Femur (tissue), 1 donor: ENCODE measurements around the gene GREB1.
"Not testable (repeated sequence)": the region's sequence is repeated elsewhere in the genome, so short reads cannot be mapped to it uniquely, and the experiment has no call there.

ENCODE experiments used
- DNase-seq: peaks from one replicate; pipeline ENCODE4 v3.0.0-alpha.2; 2017

Gene GREB1

GRCh38 chr2:11646530-11646929 is 112.7 kb downstream of the GREB1 start:
- no peak for DNase-seq

- DNase-seq: no peak
These were observed 114.2 kb downstream of the GREB1 start for GRCh38 chr2:11647834-11648600.

GRCh38 chr2:11649093-11649492 is 115.2 kb downstream of the GREB1 start:
- DNase-seq: no peak

DNA sequence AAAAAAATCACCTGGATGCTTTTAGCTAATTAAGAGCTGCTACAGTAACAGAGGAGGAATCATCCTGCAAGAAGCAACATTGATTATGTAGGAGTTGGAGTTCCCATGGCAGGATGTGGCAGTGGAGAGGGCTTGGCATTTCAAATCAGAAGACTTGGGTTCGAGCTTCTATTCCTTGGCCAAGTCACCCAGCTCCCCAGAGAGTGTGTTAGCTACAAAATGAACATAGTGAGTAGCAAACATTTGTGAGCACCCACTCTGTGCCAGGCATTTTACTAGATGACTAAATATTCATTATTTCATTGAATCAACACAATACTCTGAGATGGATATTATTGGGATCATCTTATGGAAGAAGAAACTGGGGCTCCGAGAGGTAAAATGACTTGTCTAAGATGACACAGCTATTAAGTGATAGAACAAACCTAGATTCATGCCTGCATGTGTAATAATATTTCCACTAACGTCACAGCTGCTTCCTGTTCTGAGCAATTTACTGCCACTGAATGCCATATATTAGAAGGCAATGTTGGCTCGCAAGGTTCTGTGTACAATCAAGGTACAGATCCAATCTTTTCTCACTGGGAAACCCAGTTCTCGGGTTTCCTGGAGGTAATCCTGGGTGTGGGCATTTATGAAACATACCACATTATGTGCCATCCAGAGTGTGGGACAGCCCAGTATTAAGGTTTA is 118.2 kb downstream of the GREB1 start:
- DNase-seq: no peak

- DNase-seq: no peak
These were observed 118.7 kb downstream of the GREB1 start for GRCh38 chr2:11652553-11652952.

- no peak for DNase-seq
These were observed 121.7 kb downstream of the GREB1 start for GRCh38 chr2:11655495-11655894.

DNA sequence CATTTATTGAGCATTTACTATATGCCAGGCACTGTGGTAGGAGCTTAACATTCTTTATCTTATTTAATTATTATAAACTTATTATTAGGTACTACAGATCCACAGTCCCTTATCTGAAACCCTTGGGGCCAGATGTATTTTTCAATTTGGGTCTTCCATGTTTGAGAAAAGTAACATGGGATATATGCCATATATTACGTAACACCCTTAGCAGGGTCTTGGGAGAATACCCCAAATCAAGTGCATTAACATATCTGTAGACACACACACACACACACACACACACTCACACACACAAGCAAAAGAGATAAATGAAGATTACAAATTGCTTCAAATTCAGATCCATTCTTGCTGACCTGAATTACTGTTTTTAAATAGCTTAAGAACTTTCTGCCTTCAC is 122.4 kb downstream of the GREB1 start:
- no peak for DNase-seq

DNA sequence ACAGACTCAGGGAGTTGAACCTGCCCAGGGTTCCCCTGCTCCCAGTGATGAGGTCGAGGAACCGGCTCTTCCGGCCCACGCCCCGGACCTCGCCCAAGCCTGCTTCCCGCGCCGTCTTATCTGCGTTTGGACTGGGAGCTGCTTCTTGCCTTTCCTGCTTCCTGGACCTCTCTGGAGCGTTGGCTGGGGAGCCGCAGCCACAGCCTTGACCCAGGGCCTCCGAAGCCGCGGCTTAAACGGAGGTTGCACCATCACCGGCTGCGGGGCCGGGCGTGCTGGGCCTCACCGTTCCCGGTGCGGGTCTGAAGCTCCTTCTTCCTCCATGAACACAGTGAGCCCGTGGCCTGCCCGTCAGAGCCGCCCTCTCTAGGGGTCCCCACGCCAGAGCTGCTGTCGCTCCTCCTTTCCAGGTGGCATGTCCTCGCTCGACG is 122.8 kb downstream of the GREB1 start:
- DNase-seq: no peak

GRCh38 chr2:11657195-11657594 is 123.3 kb downstream of the GREB1 start:
- DNase-seq: no peak

DNA sequence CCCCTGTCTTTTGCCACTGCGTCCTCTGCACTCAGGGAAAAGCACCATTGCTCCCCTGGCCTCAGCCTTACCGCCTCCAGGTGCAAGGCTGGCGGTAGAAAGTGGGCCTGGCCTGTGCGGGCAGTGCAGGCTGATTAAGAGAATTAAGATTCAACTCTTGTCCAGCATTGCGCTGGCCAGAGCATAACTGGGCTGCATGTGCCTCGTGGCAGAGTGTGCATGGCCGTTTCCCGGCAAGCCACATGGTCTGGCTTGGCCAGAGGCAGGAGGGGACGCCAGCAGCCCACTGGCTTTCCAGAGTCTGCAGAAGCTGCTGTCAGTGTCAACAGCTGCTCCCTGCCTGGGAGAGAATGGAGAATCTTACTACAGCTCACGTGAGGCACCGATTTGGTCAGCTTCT is 123.8 kb downstream of the GREB1 start:
- DNase-seq: no peak

DNA sequence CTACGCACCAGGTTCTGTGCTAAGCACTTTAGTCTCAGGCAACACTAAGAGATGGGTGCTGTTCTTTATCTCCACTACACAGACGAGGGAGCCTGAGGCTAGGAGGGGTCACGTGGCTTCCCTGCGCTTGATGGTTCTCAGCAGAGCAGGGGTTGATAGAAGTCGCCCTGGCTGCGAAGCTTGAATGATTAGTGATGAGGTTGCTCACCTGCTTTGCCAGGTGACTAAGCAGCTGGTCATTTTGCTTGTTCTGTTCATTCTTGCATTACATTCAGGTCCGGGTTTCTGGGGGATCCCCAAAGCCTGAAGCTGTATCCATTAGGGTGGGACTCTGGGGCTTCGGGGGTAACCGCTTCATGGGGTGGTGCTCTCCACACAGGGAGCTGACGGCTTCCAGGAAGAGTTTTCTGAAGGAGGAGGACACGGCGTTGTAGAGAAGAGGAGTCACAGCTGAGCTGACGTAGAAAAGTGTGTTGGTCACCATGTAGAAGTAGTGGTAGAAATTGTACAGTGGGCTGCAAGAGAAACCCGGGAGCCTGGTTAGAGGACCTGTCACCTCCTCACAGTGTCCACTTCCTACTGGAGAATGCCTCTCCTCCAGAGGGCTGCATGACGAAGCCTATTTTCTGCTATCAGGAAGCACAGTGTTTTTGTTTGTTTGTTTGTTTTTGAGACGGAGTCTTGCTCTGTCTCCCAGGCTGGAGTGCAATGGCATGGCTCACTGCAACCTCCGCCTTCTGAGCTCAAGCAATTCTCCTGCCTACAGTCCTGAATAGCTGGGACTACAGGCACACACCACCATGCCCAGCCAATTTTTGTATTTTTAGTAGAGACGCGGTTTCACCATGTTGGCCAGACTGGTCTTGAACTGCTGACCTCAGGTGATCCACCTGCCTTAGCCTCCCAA is 124.6 kb downstream of the GREB1 start:
- DNase-seq: no peak

GRCh38 chr2:11659115-11659475 is 125.2 kb downstream of the GREB1 start:
- no peak for DNase-seq

- no peak for DNase-seq
These were observed 126.0 kb downstream of the GREB1 start for GRCh38 chr2:11659851-11660250.

GRCh38 chr2:11660396-11660795 is 126.6 kb downstream of the GREB1 start:
- not testable (repeated sequence) for DNase-seq

GRCh38 chr2:11661891-11662435 is 128.1 kb downstream of the GREB1 start:
- no peak for DNase-seq

- no peak for DNase-seq
These were observed 129.0 kb downstream of the GREB1 start for GRCh38 chr2:11662882-11663281.

- DNase-seq: no peak
These were observed 129.6 kb downstream of the GREB1 start for GRCh38 chr2:11663427-11663826.

DNA sequence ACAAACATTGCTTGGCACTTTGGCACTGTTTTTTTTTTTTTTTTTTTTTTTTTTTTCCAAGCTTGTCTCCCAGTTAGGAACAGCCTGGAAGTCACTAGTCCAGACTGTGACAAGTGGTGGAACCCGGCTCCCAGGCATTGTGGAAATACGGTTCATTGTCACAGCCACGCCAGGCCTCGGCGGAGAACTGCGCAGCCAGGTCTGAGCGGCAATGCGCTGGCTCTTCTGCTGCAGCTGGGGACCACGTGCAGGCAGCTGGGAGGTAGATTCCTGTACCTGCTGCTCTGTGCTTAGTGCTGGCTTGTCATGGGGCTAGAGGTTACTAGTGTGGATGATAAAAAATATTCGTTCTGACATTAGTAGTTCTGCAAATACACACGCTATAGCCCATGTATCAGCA is 131.2 kb downstream of the GREB1 start:
- DNase-seq: no peak

DNA sequence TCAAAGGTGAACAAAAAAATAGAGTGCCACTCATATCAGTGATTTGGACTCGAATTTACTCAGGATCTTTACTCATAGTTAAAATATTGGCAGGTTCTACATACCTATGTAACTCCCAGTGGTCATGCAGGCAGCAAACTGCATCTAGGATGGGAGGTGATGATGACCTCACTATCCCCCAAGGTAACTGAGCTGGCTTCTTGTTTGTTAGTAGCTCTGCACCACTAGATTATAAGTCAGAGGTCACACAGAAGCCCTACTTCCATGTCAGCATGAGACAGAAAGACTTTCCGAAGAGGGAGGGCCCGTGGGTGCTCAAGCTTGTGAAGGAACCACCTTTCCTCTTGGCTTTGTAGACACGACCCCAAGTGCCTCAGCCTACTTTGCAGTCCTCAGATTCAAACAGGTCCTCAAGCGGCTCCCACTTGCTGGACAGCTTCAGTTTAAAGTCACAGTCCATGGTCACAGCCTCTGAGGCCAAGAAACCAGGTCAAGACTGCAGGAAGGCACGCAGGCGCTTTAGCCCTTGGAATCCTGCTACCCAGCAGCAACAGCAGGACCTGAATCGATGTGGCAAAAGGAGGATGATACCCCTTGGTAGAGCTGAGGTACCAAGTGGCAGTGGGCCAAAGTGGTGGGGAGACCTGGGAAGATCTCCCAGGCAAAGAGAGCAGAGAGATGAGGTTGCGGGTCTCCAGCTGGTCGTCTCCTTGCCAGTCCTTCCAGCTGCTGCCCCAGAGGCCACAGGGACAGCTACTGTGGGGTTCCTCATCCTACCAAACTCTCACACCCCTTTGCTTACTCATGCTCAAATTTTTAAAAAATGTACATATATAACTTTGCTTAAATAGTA is 131.9 kb downstream of the GREB1 start:
- DNase-seq: no peak

DNA sequence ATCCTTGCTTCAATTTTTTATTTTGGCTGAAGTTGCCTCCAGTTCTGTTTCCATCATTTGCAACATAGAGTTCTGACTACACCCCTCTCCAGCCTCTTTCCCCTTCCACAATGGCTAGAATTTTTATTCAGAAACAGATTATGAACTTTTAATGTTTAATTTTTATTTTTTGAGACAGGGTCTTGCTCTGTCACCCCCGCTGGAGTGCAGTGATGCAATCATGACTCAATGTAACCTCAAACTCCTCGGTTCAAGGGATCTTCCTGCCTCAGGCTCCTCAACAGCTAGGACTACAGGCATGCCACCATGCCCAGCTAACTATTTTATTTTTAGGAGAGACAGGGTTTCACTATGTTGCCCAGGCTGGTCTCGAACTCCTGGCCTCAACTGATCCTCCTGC is 133.3 kb downstream of the GREB1 start:
- no peak for DNase-seq

DNA sequence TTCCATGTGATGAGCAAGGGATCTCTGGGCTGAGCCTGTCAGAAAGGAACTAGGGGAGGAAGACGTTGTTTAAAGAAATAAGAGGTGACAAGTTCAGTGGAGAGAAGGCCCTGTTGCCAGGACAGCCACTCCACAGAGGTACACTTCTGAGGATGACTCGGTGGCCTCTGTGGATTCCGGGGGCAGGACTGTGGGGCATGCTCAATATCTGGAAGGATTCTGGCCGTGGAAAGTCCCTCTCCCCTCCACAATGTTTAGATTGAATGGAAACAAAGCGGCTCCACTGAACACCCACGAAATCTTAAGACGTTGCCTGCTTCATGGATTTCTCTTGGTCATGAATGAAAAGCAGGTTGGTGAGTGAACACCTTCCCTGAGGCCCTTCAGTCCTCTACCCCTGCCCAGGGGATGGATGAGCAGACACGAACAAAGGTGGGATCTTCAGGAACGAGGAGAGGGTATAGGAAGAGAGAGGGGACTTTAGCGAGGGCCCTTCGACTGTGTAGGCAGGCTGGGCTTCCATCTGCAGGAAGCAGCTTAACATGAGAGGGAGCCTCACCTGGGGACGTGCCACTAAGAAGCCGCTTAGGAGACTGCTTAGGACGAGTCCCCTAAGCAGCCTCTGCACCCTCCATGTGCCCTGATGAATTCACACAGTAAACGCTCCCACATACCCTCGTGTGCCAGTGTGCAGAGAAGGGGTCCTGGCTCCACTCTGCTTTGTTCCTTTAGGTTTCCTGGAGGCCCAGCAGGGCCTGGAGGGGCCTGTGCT is 134.2 kb downstream of the GREB1 start:
- DNase-seq: no peak
